Measurements from ENCODE around the gene SCAP. TPM values are rescaled to one million over a fixed set of nuclear protein-coding genes. Genes with fewer than 3 reads are reported as not detected.

The SCAP gene
- polyA plus RNA-seq, 1 experiment: 30.2 TPM

DNA sequence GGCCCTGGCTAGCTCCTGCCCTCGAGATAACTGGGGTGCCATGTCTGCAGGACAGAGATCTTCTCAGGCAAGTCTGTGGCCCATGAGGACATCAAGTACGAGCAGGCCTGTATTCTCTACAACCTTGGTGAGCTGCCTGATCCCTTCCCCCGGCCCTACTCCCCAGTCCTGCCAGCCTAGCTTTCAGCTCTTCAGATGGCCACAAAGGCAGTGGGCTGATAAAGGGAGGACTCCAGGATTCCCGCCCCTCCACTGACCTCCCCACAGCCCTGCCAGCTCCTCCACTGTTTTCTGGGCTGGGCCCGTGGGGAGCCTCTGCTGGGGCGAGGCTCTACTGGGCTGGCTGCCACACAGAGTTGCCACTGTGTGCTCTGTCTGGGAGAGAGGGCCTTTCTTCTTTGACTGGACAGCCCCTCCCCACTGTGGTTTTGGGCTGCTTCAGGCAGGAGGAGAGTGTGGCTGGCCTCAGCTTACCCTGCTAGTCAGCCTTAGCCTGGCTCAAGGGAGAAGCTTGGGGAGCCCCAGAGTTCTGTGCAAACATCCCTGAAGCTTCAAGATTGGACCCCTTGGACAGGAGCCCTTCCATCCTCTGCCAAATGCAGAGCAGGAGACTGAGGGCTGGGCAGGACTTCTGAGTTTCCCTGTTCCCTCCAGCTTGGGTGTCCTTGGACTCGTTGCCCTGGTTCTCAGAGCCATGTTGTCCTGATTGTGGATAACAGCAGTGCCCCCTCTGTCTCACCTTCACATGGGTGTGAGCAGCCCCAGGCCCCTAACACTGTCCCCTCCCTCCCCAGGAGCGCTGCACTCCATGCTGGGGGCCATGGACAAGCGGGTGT is 70.6 kb downstream of the SCAP start:
- Histone ChIP-seq H3K36me3 (ENCODE audit: control insufficient read depth, insufficient read depth, low read length) (peaks cover 33% of the 10 kb centered on the region), H3K4me3 (ENCODE audit: low read depth, low read length) (no peak overlapping the region), H3K27me3 (ENCODE audit: control insufficient read depth, insufficient read depth, low read length) (no peaks in the 10 kb centered on the region)
- POLR2A ChIA-PET: no interaction called here
- TF ChIP-seq, protein P1, sequence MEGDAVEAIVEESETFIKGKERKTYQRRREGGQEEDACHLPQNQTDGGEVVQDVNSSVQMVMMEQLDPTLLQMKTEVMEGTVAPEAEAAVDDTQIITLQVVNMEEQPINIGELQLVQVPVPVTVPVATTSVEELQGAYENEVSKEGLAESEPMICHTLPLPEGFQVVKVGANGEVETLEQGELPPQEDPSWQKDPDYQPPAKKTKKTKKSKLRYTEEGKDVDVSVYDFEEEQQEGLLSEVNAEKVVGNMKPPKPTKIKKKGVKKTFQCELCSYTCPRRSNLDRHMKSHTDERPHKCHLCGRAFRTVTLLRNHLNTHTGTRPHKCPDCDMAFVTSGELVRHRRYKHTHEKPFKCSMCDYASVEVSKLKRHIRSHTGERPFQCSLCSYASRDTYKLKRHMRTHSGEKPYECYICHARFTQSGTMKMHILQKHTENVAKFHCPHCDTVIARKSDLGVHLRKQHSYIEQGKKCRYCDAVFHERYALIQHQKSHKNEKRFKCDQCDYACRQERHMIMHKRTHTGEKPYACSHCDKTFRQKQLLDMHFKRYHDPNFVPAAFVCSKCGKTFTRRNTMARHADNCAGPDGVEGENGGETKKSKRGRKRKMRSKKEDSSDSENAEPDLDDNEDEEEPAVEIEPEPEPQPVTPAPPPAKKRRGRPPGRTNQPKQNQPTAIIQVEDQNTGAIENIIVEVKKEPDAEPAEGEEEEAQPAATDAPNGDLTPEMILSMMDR (IDR thresholded peaks at IDR 0.05; ENCODE audit: insufficient read depth, low read depth, low read length): no peak
- CTCF ChIA-PET: interaction anchor here (1.5 to 7.2 kb wide), 2 partner anchors 9 to 16 kb away, joined by 7 to 44 read pairs; no protein-coding TSS in a partner anchor
- no peak for DNase-seq (ENCODE audit: low read depth)

DNA sequence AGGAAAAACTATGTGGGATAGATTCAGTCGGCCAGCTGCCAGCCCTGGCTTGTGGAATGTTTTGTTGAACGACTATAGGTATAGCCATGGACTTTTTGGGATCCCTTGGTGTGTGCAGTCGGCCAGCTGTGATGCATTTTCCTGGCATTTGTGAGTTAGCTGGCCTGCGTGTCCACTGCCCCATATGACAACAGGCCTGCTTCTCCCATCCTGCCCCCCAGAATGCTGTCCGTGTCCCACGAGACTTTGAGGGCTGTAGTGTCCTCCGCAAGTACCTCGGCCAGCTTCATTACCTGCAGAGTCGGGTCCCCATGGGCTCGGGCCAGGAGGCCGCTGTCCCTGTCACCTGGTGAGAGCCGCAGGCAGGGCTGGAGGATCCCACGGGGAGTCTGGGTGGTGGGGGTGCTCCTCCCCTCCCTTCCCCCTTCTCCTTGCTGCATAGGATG is 71.3 kb downstream of the SCAP start:
- H3K27me3 ChIP-seq (ENCODE audit: control insufficient read depth, insufficient read depth, low read length): no peaks in the 10 kb centered on the region
- no peak overlapping the region for H3K4me3 ChIP-seq (ENCODE audit: low read depth, low read length)
- CTCF ChIA-PET: interaction anchor here (1.5 to 7.2 kb wide), 2 partner anchors 9 to 16 kb away, joined by 7 to 44 read pairs; no protein-coding TSS in a partner anchor
- no peak for DNase-seq (ENCODE audit: low read depth)
- POLR2A ChIA-PET: no interaction called here
- TF ChIP-seq, protein P1 (IDR thresholded peaks at IDR 0.05; ENCODE audit: insufficient read depth, low read depth, low read length): no peak
- H3K36me3 ChIP-seq (ENCODE audit: control insufficient read depth, insufficient read depth, low read length): peaks cover 26% of the 10 kb centered on the region

DNA sequence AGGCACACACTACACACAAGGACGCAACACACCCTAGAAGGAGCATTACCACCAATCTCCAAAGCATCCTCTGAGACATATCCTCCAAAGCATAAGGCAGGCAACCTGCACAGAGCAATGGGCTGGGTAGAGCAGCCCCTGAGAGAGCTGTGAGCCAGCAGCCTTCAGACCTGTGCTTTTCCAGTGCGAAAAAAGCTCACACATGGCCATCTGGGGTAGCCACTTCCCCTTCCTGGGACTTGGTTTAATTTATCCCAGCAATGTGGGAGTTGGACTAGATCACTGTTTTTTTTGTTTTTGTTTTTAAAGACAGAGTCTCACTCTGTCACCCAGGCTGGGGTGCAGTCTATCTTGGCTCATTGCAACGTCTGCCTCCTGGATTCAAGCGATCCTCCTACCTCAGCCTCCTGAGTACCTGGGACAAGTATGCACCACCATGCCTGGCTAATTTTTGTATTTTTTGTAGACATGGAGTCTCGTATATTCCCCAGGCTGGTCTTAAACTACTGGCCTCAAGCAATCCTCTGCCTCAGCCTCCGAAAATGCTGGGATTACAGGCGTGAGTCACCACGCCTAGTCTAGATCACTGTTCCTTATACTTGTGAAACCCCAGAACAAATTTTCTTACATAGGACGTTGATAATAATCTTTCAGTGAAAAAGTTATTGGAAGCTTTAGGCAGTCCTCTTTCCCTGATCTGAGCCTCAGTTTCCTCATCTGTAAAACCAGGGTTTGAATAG is 76.0 kb downstream of the SCAP start:
- no peaks in the 10 kb centered on the region for H3K27me3 ChIP-seq (ENCODE audit: control insufficient read depth, insufficient read depth, low read length)
- no peak for DNase-seq (ENCODE audit: low read depth)
- no peak overlapping the region for H3K4me3 ChIP-seq (ENCODE audit: low read depth, low read length)
- ChIA-PET POLR2A (interaction anchor here (0.6 kb wide), 1 partner anchor 33 kb away, joined by 4 read pairs; no protein-coding TSS in a partner anchor), CTCF (interaction anchor here (1.2 to 2.0 kb wide), 3 partner anchors 21 to 477 kb away, joined by 3 to 6 read pairs (median 3); no protein-coding TSS in a partner anchor)
- TF ChIP-seq, protein P1 (IDR thresholded peaks at IDR 0.05; ENCODE audit: insufficient read depth, low read depth, low read length): no peak
- peaks cover 2% of the 10 kb centered on the region for H3K36me3 ChIP-seq (ENCODE audit: control insufficient read depth, insufficient read depth, low read length)

DNA sequence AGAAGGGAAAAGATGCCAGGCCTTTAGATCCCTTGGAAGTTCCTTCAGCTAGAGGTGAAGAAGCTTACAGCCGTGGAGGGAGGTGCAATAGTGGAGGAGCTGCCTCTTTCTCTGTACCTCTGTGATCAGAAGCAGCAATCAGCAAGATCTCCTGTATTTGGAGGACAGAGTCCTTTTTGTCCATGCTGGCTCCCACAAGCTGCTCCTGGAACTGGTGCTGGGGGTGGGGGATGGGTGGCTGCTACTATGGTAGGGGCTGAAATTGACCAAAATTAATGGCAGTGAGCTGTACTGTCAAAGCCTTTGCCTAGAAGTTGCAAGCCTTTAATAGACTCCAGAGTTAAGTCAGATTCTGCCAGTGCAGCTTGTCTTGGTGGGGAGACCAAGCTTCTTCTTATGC is 76.7 kb downstream of the SCAP start:
- ChIA-PET POLR2A (interaction anchor here (0.6 kb wide), 1 partner anchor 33 kb away, joined by 4 read pairs; no protein-coding TSS in a partner anchor), CTCF (interaction anchor here (1.2 to 1.4 kb wide), 2 partner anchors 23 to 476 kb away, joined by 3 read pairs; no protein-coding TSS in a partner anchor)
- no peak for DNase-seq (ENCODE audit: low read depth)
- TF ChIP-seq, protein P1 (IDR thresholded peaks at IDR 0.05; ENCODE audit: insufficient read depth, low read depth, low read length): no peak
- H3K4me3 ChIP-seq (ENCODE audit: low read depth, low read length): no peak overlapping the region
- no peaks in the 10 kb centered on the region for H3K27me3 ChIP-seq (ENCODE audit: control insufficient read depth, insufficient read depth, low read length)
- peaks cover 2% of the 10 kb centered on the region for H3K36me3 ChIP-seq (ENCODE audit: control insufficient read depth, insufficient read depth, low read length)

DNA sequence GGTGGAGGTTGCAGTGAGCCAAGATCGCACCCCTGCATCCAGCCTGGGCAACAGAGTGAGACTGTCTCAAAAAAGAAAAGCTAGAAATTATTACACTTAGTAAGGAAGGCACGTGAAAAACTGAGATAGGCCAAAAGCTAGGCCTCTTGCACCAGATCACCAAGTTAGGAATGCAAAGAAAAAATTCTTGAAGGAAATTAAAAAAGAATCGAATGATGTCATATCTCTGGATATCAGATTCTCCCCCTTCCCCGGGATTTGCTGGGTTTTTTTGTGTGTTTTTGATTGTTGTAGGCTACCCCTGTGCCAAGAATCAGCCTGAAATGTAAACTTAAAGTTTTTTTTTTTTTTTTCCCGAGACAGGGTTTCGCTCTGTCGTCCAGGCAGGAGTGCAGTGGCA is 77.5 kb downstream of the SCAP start:
- CTCF ChIA-PET: interaction anchor here (1.4 kb wide), 1 partner anchor 24 kb away, joined by 3 read pairs; no protein-coding TSS in a partner anchor
- TF ChIP-seq, protein P1 (IDR thresholded peaks at IDR 0.05; ENCODE audit: insufficient read depth, low read depth, low read length): no peak
- no peak for DNase-seq (ENCODE audit: low read depth)
- POLR2A ChIA-PET: no interaction called here
- Histone ChIP-seq H3K36me3 (ENCODE audit: control insufficient read depth, insufficient read depth, low read length) (peaks cover 2% of the 10 kb centered on the region), H3K4me3 (ENCODE audit: low read depth, low read length) (no peak overlapping the region), H3K27me3 (ENCODE audit: control insufficient read depth, insufficient read depth, low read length) (no peaks in the 10 kb centered on the region)
